GM06990 (cell line): ENCODE data around the gene ZBTB7C.

ENCODE experiments used
- DNase-seq: peaks from one replicate; pipeline ENCODE4 v3.0.0-alpha.2; 2011; ENCODE audit not compliant: insufficient read length; ENCODE audit errors: extremely low read depth
- H3K27me3 ChIP-seq: replicated peaks from 2 replicates; pipeline ENCODE4 v1.6.0; 2011; ENCODE audit warnings: low read length; ENCODE audit not compliant: control insufficient read depth, insufficient read depth
- H3K36me3 ChIP-seq: 2 replicates; pipeline ENCODE4 v1.5.1; 2011; ENCODE audit warnings: low read length; ENCODE audit not compliant: control insufficient read depth, insufficient read depth
- H3K4me3 ChIP-seq: replicated peaks from 2 replicates; pipeline ENCODE4 v1.5.1; 2011; ENCODE audit warnings: low read depth, mild to moderate bottlenecking, control low read depth, low read length
- TF ChIP-seq, protein P1 (sequence below): IDR thresholded peaks from 2 replicates; pipeline ENCODE4 v1.5.1; 2011; ENCODE audit warnings: low read length, control low read depth, mild to moderate bottlenecking, inconsistent platforms; ENCODE audit not compliant: insufficient read depth, poor library complexity, severe bottlenecking

ZBTB7C gene

DNA sequence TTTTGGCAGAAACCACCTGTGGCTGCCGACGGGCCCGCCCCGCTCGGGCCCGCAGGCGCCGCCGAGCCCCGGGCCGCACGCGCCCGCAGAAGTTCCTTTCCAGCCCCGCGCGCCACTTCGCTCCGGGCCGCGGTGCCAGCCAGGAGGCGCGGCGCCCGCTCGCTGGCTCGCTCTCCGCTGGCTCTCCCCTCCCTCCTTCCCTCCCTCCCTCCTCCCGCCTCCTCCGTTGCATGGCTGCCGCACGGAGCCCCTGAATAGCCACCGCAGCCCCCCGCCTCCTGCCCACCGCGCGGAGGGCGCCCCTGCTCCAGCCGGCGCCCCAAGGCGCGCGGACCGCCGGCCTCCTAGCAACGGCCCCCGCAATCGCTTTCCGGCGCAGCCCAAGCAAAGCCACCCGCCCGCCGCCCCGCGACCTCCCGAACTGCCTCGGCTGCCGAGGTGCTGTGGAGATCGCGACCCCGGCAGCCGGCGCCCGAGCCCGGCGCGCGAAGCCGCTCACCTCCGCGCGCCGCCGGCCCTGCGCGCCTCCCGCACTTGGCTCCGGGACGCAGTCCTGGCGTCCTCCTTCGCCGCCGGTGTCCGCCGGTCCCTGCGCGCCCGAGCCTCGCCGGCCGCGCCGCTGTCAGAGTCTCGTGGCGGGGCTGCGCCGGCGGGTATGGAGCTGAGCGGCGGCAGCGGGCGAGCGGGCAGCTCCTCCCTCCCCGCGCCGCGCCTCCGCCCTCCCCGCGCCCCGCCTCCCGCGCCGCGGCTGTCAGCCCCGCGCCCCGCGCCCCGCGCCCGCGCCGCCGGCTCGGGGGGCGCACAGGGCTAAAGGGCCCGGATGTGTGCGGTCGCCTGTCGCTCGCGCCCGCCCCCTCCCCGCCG, at the start of gene ZBTB7C:
Gene ZBTB7C (minus strand): TSS at position 657 of the 864 bp plus-strand sequence.
- H3K27me3 ChIP-seq = peaks cover 5% of the 10 kb centered on the region
- peak; percentile 15 for DNase-seq

DNA sequence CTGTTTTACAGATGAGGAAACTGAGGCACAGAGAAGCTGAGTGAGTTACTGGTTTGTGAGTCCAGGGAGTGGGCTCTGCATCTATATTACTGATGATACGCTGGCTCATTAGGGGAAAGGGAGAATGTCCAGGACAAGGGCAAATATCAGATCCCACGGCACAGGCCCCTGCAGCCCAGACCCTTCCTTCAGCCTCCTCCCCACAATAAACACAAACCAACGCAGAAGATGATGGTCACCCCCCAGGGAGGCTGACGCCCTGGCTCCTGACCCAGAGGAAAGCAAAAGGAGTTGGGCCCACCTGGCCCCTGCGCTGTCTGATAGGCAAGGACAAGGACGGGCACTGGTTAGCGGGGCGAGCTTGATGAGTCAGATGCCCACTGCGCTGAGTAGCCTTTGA, 47.7 kb upstream of the ZBTB7C start:
- Histone ChIP-seq H3K4me3 (no peak overlapping the region), H3K36me3 (no peaks in the 10 kb centered on the region), H3K27me3 (no peaks in the 10 kb centered on the region; the same call in 1 of the 2 replicates)
- TF ChIP-seq, protein P1, sequence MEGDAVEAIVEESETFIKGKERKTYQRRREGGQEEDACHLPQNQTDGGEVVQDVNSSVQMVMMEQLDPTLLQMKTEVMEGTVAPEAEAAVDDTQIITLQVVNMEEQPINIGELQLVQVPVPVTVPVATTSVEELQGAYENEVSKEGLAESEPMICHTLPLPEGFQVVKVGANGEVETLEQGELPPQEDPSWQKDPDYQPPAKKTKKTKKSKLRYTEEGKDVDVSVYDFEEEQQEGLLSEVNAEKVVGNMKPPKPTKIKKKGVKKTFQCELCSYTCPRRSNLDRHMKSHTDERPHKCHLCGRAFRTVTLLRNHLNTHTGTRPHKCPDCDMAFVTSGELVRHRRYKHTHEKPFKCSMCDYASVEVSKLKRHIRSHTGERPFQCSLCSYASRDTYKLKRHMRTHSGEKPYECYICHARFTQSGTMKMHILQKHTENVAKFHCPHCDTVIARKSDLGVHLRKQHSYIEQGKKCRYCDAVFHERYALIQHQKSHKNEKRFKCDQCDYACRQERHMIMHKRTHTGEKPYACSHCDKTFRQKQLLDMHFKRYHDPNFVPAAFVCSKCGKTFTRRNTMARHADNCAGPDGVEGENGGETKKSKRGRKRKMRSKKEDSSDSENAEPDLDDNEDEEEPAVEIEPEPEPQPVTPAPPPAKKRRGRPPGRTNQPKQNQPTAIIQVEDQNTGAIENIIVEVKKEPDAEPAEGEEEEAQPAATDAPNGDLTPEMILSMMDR = no peak
- DNase-seq = no peak

More for the DNA sequence above, at the start of gene ZBTB7C:
- Histone ChIP-seq H3K4me3 (peak within 1 kb of the TSS; percentile 72), H3K36me3 (no peaks in the 10 kb centered on the region)
- TF ChIP-seq, protein P1 = no peak

GRCh38 chr18:48455555-48456478, 46.6 kb upstream of the ZBTB7C start:
- TF ChIP-seq, protein P1 = no peak
- no peak for DNase-seq
- H3K4me3 ChIP-seq = no peak overlapping the region
- no peaks in the 10 kb centered on the region for H3K36me3 ChIP-seq
- H3K27me3 ChIP-seq = no peaks in the 10 kb centered on the region; the same call in 1 of the 2 replicates

DNA sequence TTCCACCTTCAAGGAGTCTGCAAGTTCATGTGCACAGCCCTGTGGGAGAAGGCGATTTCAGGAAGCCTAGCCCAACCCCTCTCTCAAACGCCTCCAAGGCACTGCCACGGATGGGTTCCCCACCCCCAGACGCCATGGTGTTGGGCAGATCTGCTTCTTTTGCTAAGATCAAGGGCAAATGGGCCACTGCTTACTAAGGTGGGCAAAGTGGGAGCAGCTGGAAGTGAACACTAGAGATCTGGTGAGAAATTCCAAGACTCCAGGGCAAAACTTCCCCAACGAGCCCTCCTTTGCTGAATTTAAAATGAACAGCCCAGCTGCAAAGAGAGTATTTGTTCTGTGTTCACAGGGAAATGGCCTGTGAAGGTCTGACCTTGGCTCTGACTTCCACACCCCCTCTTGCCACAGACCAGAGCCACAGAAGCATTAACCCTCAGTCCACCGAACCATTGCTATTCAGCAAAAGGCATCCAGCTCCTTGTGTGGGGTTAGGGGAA, 45.1 kb upstream of the ZBTB7C start:
- TF ChIP-seq, protein P1 = no peak
- no peaks in the 10 kb centered on the region; the same call in 1 of the 2 replicates for H3K27me3 ChIP-seq
- no peak for DNase-seq
- no peak overlapping the region for H3K4me3 ChIP-seq
- no peaks in the 10 kb centered on the region for H3K36me3 ChIP-seq

GRCh38 chr18:48453330-48454066, 44.3 kb upstream of the ZBTB7C start:
- DNase-seq = no peak
- H3K36me3 ChIP-seq = no peaks in the 10 kb centered on the region
- TF ChIP-seq, protein P1 = no peak
- no peak overlapping the region for H3K4me3 ChIP-seq
- H3K27me3 ChIP-seq = no peaks in the 10 kb centered on the region; the same call in 1 of the 2 replicates
